Skin of body (tissue), 2 donors: ENCODE results near the gene PRKACG. TPM values are rescaled to one million over a fixed set of nuclear protein-coding genes. Genes with fewer than 3 reads are reported as not detected.
"Not testable (repeated sequence)": the region's sequence is repeated elsewhere in the genome, so short reads cannot be mapped to it uniquely, and the experiment has no call there.

Experiments
- DNase-seq: peaks from one replicate; lab custom pipeline; 2025; lab: John Stamatoyannopoulos, UW
- total RNA-seq: library from RNA; depleted of rRNA; stranded (reverse); fragments of >200 nt; gene quantifications from one replicate; pipeline ENCODE4 v1.2.3, GENCODE V29; 2014

PRKACG gene
- total RNA-seq = not detected

DNA sequence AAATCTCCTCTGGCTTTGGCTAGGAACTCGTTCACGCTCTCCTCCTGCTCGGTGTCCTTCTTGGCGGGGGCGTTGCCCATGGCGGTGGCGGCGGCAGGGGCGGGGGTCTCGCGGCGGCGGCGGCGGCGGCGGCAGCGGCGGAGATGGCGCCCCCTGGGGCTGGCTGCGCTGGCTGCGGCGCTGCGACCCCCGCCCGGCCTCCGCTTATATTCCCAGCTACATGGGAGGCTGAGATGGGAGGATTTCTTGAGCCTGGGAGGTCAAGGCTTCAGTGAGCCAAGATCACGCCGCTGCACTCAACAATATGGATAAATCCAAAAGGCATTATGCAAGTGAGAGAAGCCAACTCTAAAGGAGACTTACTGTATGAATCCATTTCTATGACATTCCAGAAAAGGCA, at the start of gene PRKACG:
Gene PRKACG, minus strand, starts transcription at position 101 of the 400 bp plus-strand sequence. Its CDS starts 21 bp downstream, at position 80.
- no peak for DNase-seq

DNA sequence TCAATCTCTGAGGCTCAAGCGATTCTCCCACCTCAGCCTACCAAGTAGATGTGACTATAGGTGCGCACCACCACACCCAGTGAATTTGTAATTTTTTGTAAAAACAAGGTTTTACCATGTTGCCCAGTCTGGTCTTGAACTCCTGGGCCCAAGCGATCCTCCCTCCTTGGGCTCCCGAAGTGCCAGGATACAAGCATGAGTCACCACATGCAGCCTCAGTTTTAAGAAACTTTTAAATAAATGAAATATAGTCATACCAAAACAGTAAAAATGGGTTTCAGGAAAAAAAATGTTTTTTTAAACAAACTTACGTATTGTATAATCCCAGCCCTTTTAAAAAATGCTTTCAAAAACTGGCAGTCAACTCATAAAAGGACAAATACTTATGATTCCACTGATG, 48.3 kb upstream of the PRKACG start:
- DNase-seq = no peak

DNA sequence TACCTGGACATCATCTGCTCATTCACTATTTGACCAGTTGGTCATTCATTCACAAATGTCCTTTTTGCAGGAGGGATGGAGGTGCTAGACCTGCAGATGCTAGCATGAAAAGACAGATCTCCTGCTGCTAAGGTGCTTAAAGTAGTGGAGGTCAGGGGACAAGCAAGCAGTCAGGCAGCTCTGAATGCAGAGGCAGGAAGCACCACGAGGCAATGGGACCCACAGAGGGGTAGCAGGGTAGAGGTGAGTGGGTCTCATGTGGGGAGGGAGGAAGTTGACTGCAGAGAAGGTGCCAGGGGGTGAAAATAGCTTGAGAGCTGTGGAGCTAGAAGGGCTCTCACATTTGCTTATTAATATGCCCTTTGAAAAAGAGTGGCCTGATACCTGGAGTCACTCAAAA, 46.9 kb upstream of the PRKACG start:
- no peak for DNase-seq

DNA sequence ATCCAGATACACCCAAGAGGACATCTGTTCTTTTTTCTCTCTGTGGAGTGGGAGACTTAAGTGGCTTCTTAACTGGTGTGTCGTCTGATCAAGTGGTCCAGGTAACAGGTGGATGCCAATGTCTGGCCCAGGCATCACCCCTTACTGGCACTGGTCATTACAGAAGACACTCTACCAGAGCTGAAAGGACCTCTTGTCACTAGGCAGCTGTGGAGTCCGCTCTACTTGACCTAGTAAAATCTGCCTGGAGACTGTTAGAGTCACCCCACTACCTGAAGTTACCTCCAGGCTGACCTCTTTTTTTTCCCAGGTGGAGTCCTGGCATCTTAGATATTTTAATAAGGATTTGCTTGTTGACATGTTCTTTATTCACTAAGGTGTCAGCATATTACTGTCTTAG, 44.2 kb upstream of the PRKACG start:
- no peak for DNase-seq

DNA sequence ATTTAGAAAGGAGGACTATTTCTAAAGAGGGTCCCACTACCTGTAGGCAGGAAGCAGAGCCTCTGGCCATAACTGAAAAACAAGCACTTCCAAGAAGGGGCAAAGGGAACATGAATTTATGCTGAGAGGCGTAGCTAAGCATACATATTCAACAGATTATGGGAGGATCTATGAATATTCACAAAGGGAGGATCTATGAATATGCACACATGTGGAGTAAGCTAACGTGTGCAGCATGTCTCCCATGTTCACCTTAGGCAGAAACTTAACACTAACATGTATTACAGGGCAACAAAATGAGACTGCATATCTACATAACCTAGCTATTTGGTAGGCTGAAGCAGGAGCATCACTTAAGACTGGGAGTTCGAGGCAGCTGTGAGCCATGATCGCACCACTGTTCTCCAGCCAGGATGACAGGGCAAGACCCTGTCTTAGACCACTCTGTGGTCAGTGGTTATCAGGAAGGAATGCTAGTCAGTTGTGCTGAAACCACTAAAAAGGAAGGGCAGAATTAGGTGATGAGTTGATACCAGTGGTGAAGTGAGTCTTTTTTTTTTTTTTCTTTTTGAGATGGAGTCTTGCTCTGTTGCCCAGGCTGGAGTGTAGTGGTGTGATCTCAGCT, 42.4 kb upstream of the PRKACG start:
- DNase-seq = no peak

DNA sequence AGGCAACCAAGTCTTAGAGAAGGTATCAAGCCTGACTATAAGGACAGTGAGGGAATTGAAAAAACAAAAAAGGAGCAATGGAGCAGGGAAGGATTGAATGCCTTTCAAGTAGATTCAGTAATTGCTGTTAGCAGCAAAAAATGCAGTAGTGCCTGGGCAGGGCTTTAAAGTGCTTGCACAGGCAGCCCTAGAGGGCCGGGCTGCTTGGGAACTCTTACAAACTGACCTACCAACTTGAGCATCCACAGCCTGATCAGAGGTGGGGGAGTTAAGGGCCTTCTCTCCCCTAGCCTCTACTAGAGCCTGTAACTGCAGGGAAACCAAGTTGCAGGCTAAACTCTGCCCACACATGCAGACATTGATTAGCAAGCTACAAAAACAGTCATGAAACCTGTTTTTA, 41.1 kb upstream of the PRKACG start:
- DNase-seq = no peak

DNA sequence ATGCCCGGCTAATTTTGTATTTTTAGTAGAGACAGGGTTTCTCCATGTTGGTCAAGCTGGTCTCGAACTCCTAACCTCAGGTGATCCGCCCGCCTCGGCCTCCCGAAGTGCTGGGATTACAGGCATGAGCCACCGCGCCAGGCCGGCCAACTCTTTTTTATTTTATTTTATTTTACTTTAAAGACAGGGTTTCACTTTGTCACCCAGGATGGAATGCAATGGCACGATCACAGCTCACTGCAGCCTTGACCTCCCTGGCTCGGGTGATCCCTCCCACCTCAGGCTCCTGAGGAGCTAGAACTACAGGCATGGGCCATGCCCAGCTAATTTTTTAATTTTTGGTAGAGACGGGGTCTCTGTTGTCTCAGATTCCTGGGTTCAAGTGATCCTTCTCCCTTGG, 37.0 kb upstream of the PRKACG start:
- DNase-seq = not testable (repeated sequence)

DNA sequence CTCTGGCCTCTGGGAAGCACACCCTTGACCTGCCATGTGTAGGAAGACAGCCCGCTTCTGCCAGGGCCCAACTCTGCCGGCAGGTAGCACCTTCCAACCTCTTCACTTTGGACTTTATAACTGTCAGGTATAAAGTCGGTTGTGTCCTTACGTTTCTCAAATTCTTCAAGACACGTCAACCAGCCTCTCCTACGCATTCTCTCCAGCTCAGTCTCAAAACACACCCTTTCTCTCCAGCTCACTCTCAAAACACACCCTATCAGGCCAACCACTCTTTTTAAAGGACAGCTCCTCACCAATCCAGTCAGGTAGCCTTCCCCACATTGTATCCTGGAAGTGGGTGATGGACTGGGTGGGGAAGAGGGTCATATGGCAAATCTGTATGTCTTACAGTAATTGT, 35.2 kb upstream of the PRKACG start:
- no peak for DNase-seq

DNA sequence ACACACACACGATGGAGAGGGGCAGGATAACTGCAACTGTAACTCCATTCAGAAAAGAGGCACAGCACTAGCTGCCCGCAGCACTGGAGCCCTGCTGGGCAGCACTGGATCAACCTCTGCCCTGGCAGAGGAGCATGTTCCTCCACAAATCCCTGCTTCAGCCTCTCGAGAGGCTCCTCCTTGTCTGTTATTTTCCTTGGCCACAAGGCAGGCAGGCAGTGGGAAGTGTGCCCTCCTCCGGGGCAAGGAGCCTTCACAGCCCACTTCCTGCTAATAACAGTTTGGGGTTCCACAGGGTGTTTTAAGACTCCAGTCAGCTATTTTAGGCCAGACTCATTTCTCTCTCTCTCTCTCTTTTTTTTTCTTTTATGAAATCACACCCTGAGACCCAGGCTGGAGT, 33.5 kb upstream of the PRKACG start:
- no peak for DNase-seq

DNA sequence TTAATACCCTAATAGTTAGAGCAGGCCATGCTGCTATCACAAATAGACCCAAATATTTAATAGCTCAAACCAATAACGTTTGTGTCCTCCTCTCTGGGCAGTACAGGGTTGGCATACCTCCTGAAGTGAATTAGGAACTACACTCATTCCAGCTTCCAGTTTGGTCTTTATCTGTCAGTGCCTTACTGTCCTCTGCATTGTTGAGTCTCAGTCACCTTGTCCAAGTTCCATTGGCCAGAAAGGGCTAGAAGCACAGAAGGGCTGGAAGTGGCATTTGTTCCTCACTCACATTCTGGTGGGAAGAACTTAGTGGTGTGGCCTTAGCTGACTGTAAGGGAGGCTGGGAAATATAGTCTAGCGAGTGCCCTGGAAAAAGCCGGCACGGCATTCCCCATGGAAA, 32.8 kb upstream of the PRKACG start:
- DNase-seq = no peak

DNA sequence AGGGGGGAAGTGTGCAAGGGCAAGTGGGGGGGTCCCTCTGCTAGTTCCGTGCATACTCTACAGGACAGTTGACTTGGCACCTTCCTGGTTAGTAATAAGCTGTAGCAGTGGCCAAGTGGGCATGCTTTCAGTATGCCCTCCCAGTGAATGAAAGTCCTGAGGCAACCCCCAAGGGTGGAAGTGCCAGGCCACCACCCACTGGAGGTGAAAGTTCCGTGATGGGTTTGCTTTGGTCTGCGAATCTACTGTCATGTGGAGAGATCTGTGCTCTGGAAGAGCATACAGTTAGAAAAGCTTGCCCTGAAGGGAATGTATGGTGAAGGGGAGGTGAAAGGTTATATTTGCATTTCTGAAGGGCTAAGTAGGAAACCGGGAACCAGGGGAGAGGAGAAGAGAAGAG, 31.9 kb upstream of the PRKACG start:
- DNase-seq = no peak

DNA sequence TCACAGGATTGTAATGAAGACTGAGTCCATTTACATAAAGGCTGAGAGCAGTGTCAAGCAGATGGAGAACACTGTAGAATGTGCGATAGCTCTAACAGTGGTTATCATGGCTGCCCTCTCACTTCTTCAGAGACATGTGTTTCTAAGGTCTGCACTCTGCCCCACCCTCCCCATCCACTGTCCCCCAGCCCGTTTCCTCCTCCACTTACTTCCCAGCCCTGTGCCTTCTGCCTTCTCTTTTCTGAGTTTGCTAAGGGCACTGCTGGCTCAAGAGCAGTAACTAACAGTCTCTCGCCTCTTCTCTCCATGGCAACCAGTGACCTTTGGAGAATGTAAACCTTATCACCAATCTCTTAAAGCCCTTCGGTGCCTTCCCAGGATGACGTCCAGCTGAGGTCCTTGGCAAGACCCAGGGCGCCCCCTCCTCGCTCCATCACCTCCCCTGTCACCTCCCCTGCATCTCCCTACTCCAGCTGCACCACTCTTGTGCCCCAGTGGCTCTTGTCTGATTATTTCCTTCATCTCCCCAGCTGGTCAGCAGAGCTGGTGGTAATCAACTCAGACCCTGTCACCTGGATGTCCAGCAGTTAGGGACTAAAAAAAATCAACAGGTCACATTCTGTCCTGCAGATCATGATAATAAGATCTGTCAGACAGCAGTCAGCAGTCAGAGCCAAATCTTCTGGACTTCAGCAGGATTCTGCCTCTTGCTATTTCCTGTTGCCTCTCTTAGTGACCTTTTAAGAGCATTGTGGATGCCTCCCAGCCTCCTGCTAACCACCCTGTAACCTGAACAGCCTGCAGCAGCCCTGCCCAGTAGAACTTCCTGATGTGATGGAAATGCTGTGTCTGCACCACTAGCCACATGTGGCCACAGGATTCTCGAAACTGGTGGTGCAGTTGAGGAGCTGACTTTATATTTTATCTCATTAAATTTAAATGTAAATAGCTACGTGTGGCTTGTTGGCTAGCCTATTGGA, 30.6 kb upstream of the PRKACG start:
- DNase-seq = no peak

DNA sequence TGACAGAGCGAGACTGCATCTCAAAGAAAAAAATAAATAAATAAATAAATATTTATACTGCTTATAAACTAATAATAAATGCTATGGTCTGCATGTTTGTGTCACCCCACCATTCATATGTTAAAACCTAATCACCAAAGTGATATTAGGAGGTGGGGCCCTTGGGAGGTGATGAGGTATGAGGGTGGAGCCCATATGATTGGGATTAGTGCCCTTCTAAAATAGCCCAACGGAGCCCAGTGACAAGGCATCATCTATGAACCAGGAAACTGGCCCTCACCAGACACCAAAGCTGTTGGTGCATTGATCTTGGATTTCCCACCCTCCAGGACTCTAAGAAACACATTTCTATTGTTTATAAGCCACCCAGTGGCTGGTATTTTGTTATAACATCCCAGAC, 26.7 kb upstream of the PRKACG start:
- no peak for DNase-seq

DNA sequence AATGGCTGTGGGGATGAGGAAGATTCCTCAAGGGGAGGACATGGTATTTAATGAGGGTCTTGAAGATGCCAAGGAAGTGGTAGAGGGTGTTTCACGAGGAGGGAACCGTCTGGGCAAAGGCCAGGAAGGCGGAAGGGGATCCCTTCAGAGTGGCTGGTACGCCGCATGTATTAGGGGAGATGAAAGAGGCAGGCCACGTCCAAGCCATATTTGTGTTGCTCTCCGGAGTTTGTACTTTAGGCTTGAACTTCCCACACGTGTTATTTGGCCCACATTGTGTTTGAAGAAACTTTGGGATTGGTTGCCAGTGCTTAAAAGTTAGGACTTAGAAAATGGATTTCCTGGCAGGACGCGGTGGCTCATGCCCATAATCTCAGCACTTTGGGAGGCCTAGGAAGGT, 22.9 kb upstream of the PRKACG start:
- no peak for DNase-seq

DNA sequence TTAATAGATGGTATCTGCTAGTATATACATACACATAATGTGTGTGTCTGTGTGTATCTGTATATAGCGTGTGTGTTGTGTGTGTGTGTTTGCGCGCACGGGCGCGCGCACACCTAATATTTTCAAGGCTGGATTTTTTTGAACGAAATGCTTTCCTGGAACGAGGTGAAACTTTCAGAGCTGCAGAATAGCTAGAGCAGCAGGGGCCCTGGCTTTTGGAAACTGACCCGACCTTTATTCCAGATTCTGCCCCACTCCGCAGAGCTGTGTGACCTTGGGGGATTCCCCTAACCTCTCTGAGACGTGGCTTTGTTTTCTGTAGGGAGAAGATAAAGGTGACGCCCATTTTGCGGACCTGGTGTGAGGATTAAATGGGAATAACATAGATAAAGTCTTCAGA, 22.4 kb upstream of the PRKACG start:
- DNase-seq = no peak

DNA sequence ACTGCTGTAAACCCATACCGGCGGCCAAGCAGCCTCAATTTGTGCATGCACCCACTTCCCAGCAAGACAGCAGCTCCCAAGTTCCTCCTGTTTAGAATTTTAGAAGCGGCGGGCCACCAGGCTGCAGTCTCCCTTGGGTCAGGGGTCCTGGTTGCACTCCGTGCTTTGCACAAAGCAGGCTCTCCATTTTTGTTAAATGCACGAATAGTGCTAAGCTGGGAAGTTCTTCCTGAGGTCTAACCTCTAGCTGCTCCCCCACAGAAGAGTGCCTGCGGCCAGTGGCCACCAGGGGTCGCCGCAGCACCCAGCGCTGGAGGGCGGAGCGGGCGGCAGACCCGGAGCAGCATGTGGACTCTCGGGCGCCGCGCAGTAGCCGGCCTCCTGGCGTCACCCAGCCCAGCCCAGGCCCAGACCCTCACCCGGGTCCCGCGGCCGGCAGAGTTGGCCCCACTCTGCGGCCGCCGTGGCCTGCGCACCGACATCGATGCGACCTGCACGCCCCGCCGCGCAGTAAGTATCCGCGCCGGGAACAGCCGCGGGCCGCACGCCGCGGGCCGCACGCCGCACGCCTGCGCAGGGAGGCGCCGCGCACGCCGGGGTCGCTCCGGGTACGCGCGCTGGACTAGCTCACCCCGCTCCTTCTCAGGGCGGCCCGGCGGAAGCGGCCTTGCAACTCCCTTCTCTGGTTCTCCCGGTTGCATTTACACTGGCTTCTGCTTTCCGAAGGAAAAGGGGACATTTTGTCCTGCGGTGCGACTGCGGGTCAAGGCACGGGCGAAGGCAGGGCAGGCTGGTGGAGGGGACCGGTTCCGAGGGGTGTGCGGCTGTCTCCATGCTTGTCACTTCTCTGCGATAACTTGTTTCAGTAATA, 21.8 kb upstream of the PRKACG start, which contains the start of gene FXN:
Gene FXN, plus strand, starts transcription at position 315 of the 871 bp plus-strand sequence. Its CDS starts 31 bp downstream, at position 346.
- DNase-seq = peak; percentile 79

DNA sequence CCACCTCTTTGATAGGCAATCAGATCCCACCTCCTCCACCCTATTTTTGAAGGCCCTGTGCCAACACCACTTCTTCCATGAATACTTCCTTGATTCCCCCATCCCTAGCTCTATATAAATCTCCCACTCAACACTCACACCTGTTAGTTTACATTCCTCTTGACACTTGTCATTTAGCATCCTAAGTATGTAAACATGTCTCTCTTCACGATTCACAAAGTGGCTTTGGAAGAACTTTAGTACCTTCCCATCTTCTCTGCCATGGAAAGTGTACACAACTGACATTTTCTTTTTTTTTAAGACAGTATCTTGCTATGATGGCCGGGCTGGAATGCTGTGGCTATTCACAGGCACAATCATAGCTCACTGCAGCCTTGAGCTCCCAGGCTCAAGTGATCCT, 20.2 kb upstream of the PRKACG start:
- DNase-seq = no peak

DNA sequence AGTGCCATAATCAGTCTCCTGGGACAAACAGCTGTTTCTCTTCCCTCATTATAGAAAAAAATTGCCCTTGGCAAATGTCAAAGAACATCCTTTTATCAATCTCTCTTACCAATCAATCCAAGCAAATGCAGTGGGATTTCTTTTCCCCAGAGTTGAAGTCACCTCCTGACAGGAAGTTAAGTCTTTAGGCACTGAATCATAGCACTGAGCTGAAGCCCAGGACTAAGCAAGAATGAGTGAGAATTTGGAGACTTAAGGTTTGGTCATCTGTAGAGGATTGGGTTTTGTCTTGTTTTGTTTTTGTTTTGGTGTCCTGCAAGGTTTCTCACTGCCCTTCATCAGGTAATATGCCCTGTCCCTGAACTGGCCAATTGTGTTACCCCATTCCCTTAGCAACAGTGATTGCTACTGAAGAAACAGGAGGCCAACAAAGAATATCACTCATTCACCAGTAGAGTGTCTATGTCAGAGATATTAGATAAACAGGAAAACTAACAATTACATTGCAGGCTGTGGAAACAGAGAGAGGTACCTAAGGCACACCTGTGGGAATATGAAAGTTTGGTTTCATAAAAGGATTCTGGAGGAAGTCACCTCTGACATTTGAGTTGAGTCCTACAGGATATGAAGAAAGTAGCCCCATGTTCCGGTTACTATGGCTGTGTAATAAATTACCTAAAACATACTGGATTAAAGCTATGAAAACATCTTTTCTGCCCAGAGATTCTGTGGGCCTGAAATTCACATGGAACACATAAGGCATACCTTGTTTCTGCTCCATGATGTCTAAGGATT, 17.1 kb upstream of the PRKACG start:
- no peak for DNase-seq

DNA sequence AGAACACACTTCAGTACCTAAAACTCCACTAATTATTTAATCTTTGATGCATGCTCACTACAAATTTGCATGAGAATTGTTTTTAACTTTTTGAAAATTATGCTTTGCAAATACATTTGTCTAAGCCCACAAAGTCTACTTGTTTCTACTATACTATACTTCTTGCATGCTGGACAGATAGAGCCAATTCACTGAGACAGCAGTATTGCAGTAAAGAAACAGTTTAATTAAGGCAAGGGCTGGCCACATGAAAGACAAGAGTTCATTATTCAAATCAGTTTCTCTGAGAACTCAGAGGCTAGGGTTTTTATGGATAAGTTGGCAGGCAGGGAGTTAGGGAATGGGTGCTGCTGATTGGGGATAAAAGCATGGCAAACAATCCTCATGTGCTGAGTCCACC, 15.6 kb upstream of the PRKACG start:
- no peak for DNase-seq

DNA sequence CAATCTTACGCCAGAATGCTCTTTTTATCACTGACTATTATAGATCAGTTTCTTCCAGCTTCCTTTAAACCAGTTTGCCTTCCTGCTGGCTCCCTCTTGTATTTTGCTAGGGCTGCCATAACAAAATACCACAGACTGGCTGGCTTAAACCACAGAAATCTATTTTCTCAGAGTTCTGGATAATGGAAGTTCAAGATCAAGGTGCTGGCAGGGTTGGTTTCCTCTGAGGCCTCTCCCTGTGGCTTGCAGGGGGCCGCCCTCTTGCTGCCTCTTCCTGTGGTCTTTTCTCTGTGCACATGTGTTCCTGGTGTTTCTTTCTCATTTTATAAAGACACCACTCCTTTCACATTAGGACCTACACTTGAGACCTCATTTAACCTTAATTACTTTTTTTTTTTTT, 14.8 kb upstream of the PRKACG start:
- no peak for DNase-seq
